ENCODE data around the gene GRM7.

GRM7 gene

DNA sequence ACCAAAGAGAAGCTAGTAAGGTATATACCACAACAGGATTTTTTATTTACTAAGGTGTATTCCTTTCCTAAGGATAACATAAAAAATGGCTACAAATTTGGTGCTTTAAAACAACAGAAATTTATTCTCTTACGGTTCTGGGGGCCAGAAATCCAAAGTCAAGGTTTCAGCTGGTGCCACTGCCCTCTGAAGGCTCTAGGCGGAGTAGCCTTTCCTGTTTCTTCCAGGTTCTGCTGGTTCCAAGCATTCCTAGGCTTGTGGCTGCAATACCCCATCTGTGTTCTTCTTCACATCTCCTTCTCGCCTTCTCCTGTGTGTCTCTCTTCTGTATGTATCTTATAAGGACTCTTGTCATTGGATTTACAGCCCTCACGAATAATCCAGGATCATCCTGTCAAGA lies 549.9 kb downstream of the GRM7 start:
- DNase-seq, result no peak

DNA sequence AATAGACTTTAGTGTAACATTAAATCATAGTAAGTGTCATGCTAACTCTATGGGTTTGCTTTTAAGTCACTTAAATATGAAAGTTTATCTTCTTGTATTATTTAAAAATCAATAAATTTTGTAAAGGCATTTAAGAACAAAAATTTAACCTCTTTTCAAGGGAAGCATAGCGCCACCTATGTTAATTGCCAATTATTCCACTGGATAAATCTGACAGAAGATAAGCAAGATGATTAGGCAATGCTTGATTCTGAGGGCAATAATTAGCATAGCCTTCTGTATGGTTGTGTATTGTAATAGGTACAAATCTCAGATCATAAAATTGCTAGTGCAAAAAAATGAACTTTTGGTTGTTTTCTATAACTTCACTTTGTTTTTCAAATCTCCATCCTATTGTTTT lies 560.1 kb downstream of the GRM7 start:
- no peak for DNase-seq

DNA sequence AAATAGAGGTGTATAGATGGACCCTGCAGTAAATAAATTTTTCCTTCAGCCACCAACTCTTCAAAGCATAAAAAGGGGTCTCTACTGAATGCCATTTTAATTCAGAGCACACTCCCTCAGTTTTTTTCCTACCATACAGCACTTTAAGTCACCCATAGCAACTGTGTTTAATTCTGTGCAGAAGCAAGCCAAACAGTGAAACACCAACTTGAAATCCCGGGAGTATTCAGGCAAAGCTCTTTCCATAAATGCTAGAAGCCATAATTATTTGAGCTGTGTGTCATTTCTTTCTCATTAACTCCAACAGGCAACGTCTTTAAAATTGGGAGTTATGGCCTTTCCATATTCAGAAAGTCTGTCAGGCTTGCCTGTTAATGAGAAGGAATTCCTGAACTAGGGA lies 562.1 kb downstream of the GRM7 start:
- no peak for DNase-seq

DNA sequence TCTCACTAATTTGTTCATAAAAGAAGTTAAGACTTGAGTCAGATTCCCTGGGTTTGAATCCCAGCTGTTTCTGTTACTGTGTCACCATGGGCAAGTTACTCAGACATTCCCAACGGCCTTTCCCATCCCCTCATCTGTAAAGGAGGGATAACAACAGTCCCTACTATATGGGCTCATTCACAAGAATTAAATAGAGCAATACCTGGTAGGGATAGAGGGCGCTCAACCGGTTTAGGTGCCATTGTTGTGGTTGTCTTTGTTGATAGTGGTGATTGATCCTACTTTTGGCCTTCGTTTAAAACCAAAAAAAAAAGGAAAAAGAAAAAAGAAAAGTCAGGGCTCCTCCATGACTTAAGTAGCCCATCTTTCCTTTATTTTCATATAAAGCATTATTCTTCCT lies 563.1 kb downstream of the GRM7 start:
- DNase-seq, result no peak

DNA sequence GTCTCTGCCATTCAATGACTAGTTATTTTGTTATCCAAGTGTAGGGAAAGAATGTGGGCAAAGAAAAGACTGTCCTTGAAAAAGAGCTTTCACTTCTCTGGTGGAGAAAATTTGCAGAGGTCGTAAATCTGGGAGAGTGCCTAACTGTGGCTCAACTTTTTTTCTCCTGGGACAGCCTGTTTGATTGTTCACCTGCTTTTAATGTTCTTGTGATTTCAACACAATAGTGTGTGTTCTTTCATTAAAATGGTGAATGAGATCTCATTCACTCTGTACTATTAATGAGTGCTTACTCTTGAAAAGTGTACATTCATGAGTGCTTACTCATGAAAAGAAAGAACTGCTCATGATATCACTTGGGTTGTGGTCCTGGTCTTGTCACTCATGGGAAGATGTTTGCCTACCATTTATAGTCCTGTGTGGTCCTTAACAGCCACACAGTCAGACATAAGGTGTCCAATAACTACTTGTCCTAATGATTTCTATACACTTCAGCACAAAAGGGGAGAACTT lies 567.3 kb downstream of the GRM7 start:
- no peak for DNase-seq

DNA sequence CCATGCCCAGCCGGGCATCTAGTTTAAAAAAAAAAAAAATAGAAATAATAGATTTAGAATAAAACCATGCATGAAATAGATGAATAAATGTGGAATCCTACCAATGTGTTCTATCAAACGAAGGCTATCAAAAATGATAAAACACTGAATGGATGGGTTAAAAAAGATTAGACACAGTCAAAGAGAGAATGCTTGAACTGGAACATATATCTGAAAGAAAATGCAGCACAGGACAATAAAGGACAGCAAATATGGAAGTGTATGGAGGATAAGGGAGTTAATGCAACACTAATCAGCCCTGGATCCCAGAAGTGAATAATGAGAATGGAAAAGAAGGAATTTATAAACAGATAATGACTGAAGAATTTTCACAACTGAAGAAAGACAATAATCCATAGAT lies 571.7 kb downstream of the GRM7 start:
- DNase-seq, result no peak

DNA sequence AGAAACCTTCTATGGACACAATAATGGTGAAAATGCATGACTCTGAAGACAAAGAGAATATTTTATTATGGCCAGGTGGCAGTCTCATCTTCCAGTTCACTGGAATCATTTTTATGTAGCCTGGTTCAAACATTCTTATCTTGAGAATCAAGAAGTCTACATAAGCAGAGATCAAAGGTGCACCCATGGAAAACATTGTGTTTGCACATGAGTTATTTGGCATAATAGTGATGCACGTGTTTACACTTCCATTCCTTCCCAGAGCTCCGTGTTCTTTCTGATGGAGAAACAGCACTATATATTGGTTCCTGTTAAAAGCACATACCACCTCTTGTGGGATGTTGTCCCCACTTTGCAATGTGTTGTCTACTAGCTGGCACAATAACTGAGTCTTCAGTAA lies 572.2 kb downstream of the GRM7 start:
- no peak for DNase-seq

DNA sequence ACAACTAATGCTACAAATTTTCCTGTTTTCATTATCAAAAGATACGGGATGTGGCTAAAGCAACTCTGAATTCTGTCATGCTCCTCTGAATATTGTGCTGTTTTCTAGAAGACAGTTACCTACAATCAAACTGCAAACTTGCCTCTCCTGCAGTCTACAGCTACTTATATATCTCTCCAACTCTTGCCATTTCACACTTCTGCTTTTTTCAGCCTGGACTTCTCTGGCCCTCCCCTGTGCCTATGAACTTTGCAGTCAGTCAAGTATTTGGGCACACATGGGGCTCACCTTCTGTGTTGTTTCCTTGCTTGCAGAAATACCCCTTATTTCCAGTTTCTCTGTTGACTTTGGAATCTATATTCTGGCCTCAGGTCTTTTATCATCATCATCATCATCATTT lies 575.6 kb downstream of the GRM7 start:
- DNase-seq, result no peak

DNA sequence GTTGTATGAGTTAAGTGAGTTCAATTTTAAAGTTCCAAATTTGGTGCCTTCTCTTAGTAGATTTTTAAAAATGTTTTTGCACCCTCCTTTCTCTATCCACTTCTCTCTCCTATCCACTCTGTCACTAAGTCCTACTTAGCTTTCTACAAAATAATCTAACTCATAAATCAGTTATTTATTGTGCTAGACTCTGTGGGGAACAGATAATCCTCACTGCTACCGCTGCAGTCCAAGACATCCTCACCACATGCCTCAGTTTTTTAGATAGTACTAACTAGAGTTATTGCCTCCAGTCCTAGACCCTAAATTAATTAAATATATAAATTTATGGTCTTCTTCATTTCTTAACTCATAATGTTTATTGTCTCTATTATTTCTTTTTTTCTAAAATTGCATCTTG lies 576.3 kb downstream of the GRM7 start:
- no peak for DNase-seq

DNA sequence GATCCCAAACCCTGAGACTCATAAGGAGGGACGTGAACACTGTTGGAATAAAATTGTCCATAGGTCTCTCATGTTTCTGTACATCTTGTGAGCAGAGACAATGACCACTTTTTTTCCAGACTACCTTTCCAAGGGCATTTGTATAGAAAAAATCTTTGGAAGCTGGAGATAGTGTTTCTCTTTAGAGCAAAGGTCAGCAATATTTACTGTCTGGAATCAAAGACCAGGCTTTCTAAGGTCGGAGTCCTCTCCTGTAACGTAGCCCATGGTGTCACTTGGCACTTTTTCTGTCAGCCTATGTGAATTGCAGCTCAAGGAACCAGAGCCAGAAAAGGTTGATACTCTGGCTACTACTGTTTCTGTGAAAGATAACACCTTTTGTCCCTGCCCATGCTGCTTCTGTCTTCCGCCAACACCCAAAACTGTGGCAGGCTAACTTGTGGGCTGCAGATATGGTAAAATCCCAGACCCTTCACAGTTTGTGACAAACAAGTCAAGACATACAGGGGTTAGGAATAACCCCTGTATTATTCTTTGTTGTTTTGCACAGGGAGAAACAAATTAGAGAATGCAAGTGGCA lies 578.3 kb downstream of the GRM7 start:
- DNase-seq, result no peak

DNA sequence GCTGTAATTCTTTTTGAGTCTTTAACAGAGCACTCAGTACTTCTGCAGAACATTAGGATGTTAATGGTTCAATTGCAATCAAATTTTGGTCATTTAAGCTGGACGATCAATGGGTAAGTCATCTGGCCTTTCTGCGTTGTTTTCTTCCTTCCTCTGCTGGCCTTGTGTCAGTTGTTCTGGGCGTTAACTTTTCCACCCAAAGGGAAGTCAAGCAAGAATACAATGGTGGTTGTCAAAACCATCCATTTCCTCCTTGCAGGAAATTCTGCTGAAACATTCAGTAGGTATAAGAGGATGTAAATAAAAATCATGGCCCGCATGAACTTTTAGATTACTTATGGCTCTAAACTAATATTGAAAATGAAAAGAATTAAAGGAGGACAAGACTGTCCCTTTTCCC lies 584.0 kb downstream of the GRM7 start:
- no peak for DNase-seq

DNA sequence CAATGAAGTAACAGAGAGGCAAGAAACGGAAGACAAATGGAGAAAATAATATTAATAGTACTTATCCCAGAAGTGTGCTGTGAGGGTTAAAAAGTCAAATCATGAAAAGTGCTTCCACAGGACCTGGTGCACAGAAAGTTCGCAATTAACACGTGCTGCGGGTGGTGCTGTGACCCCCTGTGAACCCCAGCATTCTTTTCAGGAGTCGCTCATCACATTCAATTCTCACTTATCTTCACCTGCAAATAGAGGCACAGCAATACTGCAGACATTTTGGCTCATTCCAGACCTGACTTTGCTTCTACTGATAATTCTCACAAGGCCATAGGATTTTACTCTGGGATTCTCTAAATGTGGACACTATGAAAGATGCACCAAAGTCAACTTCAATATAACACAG lies 584.4 kb downstream of the GRM7 start:
- no peak for DNase-seq

DNA sequence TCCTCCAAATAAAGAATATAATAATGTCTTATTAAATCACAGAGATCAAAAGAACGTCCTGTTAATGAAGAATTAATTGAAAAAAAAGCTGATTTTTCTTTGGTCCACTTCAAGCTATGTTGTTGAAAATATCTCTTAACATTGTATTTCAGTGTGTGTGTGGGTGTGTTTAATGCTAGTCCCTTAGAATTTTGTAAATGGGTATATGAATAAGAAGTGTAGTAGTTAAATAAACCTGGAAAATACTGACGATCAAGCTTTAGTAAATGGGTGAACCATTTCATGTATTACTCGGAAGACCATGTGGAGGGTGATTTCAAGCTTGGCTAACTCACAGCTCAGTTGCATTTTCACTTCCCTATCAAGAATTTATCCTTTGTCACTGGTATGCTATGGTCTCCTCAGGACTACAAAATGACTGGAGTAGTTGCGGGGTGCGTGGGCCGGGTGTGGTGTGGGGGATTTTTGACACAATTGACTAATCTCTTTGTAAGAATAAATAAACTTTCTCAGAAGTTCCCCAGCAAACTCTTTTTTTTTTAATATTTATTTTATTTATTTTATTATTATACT lies 586.4 kb downstream of the GRM7 start:
- no peak for DNase-seq

DNA sequence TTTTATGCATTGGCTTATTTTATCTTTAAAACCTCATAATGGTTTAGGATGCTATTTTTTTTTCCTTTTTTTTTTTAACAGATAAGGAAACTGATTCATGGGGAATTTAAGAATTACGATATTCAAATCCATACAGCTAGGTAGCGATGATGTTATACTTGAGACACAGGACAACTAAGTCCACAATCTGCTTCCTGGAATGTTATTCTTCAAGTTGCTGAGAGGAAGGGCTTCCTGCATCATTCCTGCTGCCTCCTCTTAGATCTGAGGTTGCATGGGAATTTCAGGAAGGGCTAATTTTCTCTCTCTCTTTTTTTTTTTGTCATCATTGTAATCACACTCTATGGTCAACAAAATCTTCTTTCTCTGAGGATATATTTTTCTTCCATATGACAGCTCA lies 595.5 kb downstream of the GRM7 start:
- no peak for DNase-seq

DNA sequence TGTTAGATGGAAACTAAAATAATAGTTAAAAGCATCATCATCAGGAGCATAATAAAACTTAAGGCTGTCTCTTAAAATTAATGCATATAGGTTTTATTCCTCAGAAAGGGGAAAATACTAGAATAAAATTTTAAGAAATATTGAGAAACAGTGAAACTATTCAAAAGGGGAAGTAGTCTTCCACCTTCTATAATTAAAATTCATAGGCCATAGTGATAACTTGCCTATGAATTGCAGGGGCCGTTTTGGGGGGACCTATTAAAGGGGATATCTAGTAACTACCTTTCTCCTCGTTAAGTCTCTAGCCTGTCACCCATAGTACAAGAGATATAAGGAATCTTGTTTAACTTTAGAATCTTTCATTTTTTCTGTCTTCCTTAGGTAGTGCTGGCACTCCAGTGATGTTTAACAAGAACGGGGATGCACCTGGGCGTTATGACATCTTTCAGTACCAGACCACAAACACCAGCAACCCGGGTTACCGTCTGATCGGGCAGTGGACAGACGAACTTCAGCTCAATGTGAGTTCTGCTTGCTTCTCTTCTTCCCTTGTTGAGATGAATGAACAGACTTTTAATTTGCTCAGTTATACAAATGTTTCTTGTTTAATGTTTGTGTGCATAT lies 600.4 kb downstream of the GRM7 start:
- no peak for DNase-seq

DNA sequence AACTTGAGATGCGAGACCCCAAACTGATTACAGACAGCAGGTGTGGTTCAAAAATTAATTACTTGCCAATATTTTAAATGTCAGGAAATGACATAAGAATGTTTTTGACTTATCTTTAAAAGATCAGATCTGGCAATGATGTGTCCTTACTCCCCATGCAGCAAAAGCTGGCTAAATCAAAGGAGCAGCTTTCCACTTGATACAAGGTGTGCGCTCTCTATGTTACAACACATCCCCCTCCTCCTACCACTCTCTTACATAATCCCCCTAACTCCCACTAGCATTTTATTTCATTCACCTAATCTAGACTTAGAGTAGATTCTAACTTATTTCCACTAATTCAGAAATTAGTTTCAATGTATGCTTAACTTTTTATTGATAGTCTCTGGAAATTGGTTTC lies 609.0 kb downstream of the GRM7 start:
- no peak for DNase-seq

DNA sequence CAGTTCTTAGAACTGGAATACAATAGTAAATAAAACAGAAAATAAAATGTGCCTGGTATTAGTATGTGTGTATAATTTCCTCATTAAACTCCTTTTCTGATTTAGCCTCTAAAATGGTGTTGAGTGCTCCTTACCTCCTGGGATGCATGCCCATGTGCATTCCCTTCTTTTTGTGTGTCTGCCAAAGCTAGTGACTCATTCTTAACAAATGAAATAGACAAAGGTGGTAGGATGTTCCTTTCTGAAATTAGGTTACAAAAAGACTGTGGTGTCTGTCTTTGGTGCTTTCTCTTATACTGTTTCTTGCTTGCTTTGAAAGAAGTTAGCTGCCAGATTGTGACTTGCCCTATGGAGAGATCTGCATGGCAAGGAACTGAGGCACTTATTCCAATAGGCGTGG lies 623.7 kb downstream of the GRM7 start:
- no peak for DNase-seq

DNA sequence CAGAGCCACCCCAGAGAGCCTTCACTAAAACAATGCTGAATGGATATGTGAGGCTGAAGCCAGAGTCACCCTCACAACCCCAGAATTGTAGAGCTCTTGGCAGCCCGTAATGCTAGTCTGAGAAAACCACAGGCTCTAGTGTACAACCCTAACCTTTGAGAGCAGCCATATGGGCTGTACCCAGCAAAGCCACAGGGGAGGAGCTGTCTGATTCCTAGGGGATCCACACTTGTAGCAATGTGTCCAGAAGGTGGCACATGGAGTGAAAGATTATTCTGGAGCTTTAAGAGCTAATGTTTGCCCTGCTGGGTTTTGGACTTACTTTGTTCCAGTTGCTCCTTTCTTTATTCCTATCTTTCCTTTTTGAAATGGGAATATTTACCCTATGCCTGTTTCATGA lies 626.8 kb downstream of the GRM7 start:
- no peak for DNase-seq

DNA sequence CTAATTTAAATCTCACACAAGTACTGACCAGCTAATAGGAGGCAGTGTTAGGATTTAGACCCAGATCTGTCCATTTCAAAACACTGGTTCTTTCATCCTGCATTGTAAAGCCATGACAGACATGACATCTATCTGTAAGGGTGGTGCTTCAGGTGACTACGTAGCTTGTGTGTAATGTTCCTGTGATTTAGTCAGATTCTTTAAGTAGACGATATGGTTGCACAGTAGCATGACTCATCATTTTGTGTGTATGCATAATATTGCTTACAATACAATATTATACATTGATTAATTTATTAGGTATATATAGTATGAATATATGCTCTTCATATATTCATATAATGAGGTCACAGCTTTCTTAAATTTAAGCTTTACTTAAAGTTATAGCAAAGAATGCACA lies 628.5 kb downstream of the GRM7 start:
- DNase-seq, result no peak

DNA sequence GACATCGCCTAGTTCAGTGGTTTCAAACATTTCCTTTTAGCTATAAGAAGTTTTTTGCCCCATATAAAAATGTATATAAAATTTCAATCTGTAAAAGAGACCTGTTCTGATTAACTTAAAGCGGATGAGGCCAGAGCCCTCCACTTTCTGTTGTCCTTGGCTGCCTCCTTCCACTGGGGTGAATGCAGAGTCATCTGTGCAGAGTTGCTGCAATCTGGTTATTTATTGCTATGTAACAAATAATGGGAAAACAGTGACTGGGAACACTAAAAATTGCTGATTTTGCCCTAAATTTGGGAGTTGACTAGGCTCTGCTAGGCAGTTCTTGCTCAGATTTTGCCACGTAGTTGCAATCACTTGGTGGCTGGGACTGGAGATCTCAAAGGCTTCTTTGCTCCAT lies 637.8 kb downstream of the GRM7 start:
- DNase-seq, result no peak

DNA sequence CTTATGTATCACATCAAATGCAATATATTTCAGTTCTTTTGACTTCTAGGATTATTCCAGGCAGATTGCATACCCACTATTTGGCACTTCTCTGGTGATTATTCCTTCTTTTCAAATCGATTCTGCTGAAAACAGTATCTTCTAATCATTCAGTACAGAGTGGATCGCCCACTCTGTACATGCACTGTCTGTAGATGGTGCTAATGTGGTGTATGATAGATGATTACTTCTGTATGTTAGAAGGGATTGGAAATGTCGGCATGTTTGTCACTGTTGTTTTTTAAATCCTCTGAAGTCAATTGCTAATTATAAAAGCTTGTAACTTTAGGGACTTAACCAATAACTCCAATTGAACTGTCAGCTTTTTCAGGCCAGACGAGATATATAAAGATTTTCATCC lies 642.5 kb downstream of the GRM7 start:
- no peak for DNase-seq

DNA sequence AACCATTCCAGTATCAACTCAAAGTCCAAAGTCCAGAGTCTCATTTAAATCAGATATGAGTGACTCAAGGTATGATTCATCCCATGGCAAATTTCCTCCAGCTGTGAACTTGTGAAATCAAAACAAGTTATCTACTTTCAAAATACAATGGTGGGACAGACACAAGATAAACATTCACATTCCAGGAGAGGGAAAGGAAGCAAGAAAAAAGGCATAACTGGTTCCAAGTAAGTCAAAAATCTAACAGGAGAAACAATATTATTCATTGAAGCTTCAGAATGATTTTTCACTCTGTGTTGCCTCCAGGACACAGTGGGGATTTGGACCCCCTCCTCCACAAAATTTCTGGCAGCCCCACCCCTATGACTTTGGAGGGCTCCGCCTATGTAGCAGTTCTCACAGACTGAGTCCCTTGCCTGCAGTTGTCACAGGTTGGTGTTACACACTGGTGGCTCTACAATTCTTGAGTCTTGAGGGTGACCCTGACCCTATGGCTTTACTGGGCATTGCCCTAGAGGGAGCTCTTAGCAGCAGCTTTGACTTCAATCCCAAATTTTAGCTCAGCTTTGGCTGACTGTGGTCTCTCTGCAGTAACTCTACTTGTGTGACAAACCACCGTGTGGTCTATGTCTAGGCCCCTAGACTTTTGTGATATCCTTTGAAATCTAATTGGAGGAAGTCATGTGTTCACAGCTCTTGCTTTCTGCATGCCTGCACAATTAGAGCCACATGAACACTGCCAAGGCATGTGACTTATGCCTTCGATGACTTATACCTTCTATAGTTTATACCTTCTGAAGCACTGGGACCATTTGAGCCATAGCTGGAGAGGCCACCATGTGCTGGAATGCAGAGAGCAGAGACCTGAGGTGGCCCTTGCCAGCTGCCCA lies 644.2 kb downstream of the GRM7 start:
- DNase-seq, result no peak

DNA sequence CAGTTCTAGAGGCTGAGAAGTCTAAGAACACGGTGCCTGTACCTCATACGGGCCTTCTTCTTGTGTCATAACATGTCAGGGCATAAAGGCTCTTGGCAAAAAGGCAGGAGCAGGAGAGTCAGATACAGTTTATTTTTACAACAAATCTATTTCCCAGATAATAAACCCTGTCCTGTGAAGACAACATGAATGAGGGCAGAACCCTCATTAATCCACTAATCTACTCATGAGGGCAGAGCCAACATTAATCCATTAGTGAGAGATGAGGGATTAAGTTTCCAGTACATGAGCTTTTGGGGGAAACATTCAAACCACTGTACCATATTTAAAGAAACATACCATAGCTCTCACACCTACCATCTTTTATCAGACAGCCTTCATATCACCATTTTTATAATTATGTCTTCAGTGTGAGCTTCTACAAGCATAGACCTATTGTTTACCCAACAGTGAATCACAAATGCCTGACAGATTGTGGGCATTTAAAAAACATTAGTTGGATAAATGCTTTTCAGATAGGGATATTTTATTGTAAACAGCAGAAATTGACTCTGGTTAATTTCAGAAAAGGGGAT lies 645.8 kb downstream of the GRM7 start:
- DNase-seq, result no peak

Data from right kidney (tissue), 1 donor.